ENCODE measurements around the gene RNASE8. TPM values are rescaled to one million over a fixed set of nuclear protein-coding genes. Genes with fewer than 3 reads are reported as not detected.

Gene RNASE8
- total and polyA plus RNA-seq, 10 of the 15 experiments (the other 5 are each of a cell fraction or from before 2014, with no cell fraction given), result not detected

GRCh38 chr14:21017528-21018245 lies 39.9 kb upstream of the RNASE8 start (continued):
- TF ChIP-seq HDGF (IDR thresholded peaks at IDR 0.05), result no peak
- no peak for TF ChIP-seq BHLHE40 (IDR thresholded peaks at IDR 0.05; ENCODE audit: borderline replicate concordance in 1 of 2, low read depth in 2 of 2, low read length in 1 of 2)
- no peak for TF ChIP-seq ZBTB11 (CRISPR knock-in tag; IDR thresholded peaks at IDR 0.05)

GRCh38 chr14:21018286-21018685 lies 39.3 kb upstream of the RNASE8 start:
- WGBS (ENCODE audit: insufficient coverage, insufficient replicate concordance, low lambda C conversion rate, missing lambda C conversion rate), result 9% methylated on average over 7 of the region's 7 CpGs
- H3K4me3 ChIP-seq, result no peak overlapping the region
- ATAC-seq (no peak), DNase-seq (ENCODE audit: low read depth, low spot score) (no peak), FAIRE-seq (no peak)
- intact Hi-C loops (cut with micrococcal nuclease; ENCODE audit: unreplicated experiment), result no loop called here
- H3K79me2 ChIP-seq (ENCODE audit: control insufficient read depth, insufficient read depth, low read length), result no peaks in the 10 kb centered on the region
- peaks cover 2 to 10% of the 10 kb centered on the region in 2 experiments for H3K27me3 ChIP-seq (replicated peaks in 1 of 2; ENCODE audit: control insufficient read depth in 2 of 2, insufficient read depth in 2 of 2, low read length in 1 of 2)
- in situ Hi-C loops (cut with MboI), result loop anchor here (5.0 kb wide), 1 partner anchor 84 kb away; the partner anchor contains the start of gene TMEM253
- H3K27ac ChIP-seq (ENCODE audit: control insufficient read depth, insufficient read depth), result no peak overlapping the region
- ChIA-PET CTCF (interaction anchor here (0.7 to 10.7 kb wide), 3 partner anchors 13 to 86 kb away, joined by 3 to 253 read pairs (median 3); partner anchors contain the start of gene TMEM253), SMC1A (ENCODE audit: uncharacterized antibody, unreplicated experiment) (interaction anchor here (0.9 to 2.2 kb wide), 3 partner anchors 21 to 87 kb away, joined by 3 to 11 read pairs (median 3); no protein-coding TSS in a partner anchor), RAD21 (ENCODE audit: unreplicated experiment) (interaction anchor here (1.2 kb wide), 2 partner anchors 18 to 74 kb away, joined by 3 to 4 read pairs; no protein-coding TSS in a partner anchor), POLR2A (no interaction called here)
- no peak overlapping the region for H3K4me2 ChIP-seq (ENCODE audit: control insufficient read depth, insufficient read depth)
- H3K9ac ChIP-seq (ENCODE audit: control insufficient read depth, insufficient read depth, low read length), result no peak overlapping the region
- TF ChIP-seq SMAD1 (IDR thresholded peaks at IDR 0.05; ENCODE audit: low read depth, partially characterized antibody), result no peak
- TF ChIP-seq ZSCAN29 (IDR thresholded peaks at IDR 0.05), result no peak
- BruUV-seq (replicated peaks), result no TSS peak
- H3K4me1 ChIP-seq (ENCODE audit: control insufficient read depth, insufficient read depth, low read length), result no peaks in the 10 kb centered on the region
- H2AFZ ChIP-seq (ENCODE audit: control insufficient read depth, low read depth, low read length), result no peak overlapping the region
- no peaks in the 10 kb centered on the region for H4K20me1 ChIP-seq (ENCODE audit: control insufficient read depth, insufficient read depth)
- H3K36me3 ChIP-seq (ENCODE audit: control insufficient read depth in 2 of 2, insufficient read depth in 2 of 2, low read length in 1 of 2), result no peaks in the 10 kb centered on the region
- H3K9me3 ChIP-seq (replicated peaks; ENCODE audit: control insufficient read depth, insufficient read depth, low read length), result no peaks in the 10 kb centered on the region

Measured in GM12878 (cell line).